Measurements from ENCODE around the gene NDST1. TPM values are rescaled to one million over a fixed set of nuclear protein-coding genes. Genes with fewer than 3 reads are reported as not detected.

NDST1 gene
- total and polyA plus RNA-seq, 2 of the 8 experiments (the other 6 are each of a cell fraction or from before 2014, with no cell fraction given): 27.0 to 72.0 TPM

DNA sequence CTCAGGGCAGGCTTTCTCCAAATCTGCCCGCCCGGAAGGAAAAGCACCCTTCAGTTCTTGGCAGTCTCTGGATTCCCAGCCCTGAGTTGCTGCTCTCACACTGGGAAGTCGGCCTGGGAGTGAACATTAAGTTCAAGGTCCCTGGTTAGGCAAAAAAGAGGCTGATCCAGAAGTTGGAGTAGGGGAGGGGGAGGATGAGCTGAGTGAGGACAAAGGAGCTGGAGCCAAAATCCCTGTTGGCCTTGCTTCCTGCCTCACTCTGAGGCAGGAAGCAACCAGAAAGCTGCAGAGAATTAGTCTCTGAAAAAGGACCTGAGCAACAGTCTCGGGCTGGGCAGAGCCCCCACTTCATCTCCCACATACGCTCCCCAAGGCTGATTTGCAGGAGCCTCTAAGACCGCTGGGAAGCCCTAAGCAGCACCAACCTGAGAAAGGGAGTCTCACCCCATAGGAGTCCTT lies 43.3 kb upstream of the NDST1 start:
- Histone ChIP-seq H2BK12ac (ENCODE audit: low read depth, low read length) (peak overlapping the region; percentile 35; the same call in 1 of the 2 replicates), H3K14ac (ENCODE audit: insufficient read length) (no peak overlapping the region), H3K18ac (ENCODE audit: extremely low read depth, low read length) (peak overlapping the region; percentile 93), H2AK5ac (ENCODE audit: low read depth, low read length) (no peak overlapping the region), H3K23me2 (ENCODE audit: low read depth, low read length) (no peaks in the 10 kb centered on the region), H4K5ac (ENCODE audit: insufficient read length, low read depth, low read length) (peak overlapping the region; percentile 42), H3K4me3 (ENCODE audit: extremely low read depth in 1 of 4, insufficient read depth in 2 of 4, low read depth in 3 of 4, low read length in 4 of 4) (no peak overlapping the region), H3K36me3 (ENCODE audit: control insufficient read depth in 2 of 4, insufficient read depth in 4 of 4, low read length in 3 of 4) (no peaks in the 10 kb centered on the region), H2BK5ac (ENCODE audit: low read depth, low read length) (peak overlapping the region; percentile 71; the same call in 1 of the 2 replicates), H3K4ac (replicated peaks; ENCODE audit: insufficient read length, low read depth, low read length) (no peak overlapping the region), H3K23ac (ENCODE audit: insufficient read length) (no peak overlapping the region), H3K9ac (replicated peaks in 1 of 4; ENCODE audit: extremely low read depth in 1 of 4, low read depth in 3 of 4, low read length in 3 of 4) (no peak overlapping the region), H2BK20ac (ENCODE audit: low read length) (peak overlapping the region; percentile 90; the same call in 1 of the 2 replicates), H3K56ac (replicated peaks; ENCODE audit: insufficient read length, low read depth, low read length) (no peak overlapping the region), H3K4me2 (ENCODE audit: insufficient read depth in 1 of 2, low read depth in 2 of 2, low read length in 2 of 2) (0 out of 4 replicates have a peak overlapping the region, but pooled peaks of 1 of the 2 experiments have one; percentile 10), H2AFZ (ENCODE audit: low read length) (peak overlapping the region; percentile 82), H3K27ac (ENCODE audit: low read depth, low read length) (no peak overlapping the region), H2BK15ac (ENCODE audit: low read length) (no peak overlapping the region), H4K91ac (replicated peaks; ENCODE audit: insufficient read length, low read length) (no peak overlapping the region), H3K79me2 (ENCODE audit: control insufficient read depth in 1 of 2, insufficient read depth in 2 of 2, low read length in 2 of 2) (no peaks in the 10 kb centered on the region), H2BK120ac (replicated peaks; ENCODE audit: low read depth, low read length) (no peak overlapping the region), H4K20me1 (replicated peaks in 1 of 2; ENCODE audit: control insufficient read depth in 1 of 2, insufficient read depth in 2 of 2, low read length in 2 of 2) (no peaks in the 10 kb centered on the region), H3K79me1 (ENCODE audit: low read depth, low read length) (no peaks in the 10 kb centered on the region), H3K4me1 (replicated peaks in 1 of 4; ENCODE audit: control insufficient read depth in 3 of 4, insufficient read depth in 4 of 4, low read length in 3 of 4) (peaks cover 3 to 24% (median 14%) of the 10 kb centered on the region in 4 experiments), H3K27me3 (replicated peaks in 1 of 4; ENCODE audit: control insufficient read depth in 3 of 4, extremely low read depth in 1 of 4, insufficient read depth in 3 of 4, low read length in 3 of 4) (no peaks in the 10 kb centered on the region), H4K8ac (ENCODE audit: extremely low read depth, insufficient read depth, low read length) (no peak overlapping the region; the same call in 1 of the 2 replicates), H3K9me3 (ENCODE audit: insufficient read depth in 2 of 2, low read depth in 1 of 2, low read length in 1 of 2) (no peaks in the 10 kb centered on the region)
- DNase-seq (ENCODE audit: low read depth in 1 of 2, low spot score in 2 of 2) (peak in 1 of 2 experiments; percentile 59), FAIRE-seq (no peak)
- CTCF ChIA-PET (ENCODE audit: partially characterized antibody): interaction anchor here (0.5 to 13.5 kb wide), 17 partner anchors 9 to 958 kb away, joined by 3 to 209 read pairs (median 4); partner anchors contain the start of gene RPS14
- 74% methylated on average over 6 of the region's 6 CpGs; no CpG with 5 or more reads in 1 of the 2 experiments for WGBS, 2 experiments (ENCODE audit: extremely low coverage in 1 of 2, insufficient coverage in 1 of 2, insufficient read length in 1 of 2, insufficient replicate concordance in 2 of 2, low coverage in 1 of 2, low lambda C conversion rate in 2 of 2, missing lambda C conversion rate in 1 of 2)
- TF ChIP-seq POLR2A (IDR thresholded peaks at IDR 0.05; ENCODE audit: control extremely low read depth in 1 of 2, low read depth in 2 of 2, low read length in 2 of 2) (peak in 1 of 2 experiments; percentile 48; a peak in 2 of 3 replicates), TAF7 (optimal IDR thresholded peaks at IDR 0.05; ENCODE audit: borderline replicate concordance, low read depth, low read length) (peak; percentile 14), TAF1 (IDR thresholded peaks at IDR 0.05; ENCODE audit: low read depth, low read length) (0 out of 2 replicates have a peak, but pooled peaks have one; percentile 26)
- TF ChIP-seq, protein P1, sequence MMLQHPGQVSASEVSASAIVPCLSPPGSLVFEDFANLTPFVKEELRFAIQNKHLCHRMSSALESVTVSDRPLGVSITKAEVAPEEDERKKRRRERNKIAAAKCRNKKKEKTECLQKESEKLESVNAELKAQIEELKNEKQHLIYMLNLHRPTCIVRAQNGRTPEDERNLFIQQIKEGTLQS (IDR thresholded peaks at IDR 0.05; ENCODE audit: insufficient read depth, low read depth, low read length): no peak
- POLR2A ChIA-PET (ENCODE audit: partially characterized antibody): interaction anchor here (0.7 to 2.8 kb wide), 15 partner anchors 9 to 235 kb away, joined by 3 to 21 read pairs (median 4); partner anchors contain the start of genes RBM22 and RPS14
